GM12873 (cell line): Measurements from ENCODE around the gene KIF5B.

ENCODE experiments used
- CTCF ChIP-seq: IDR thresholded peaks from 2 replicates; pipeline ENCODE4 v1.5.1; 2012; ENCODE audit warnings: low read depth, mild to moderate bottlenecking, moderate library complexity, low read length, control low read depth; ENCODE audit not compliant: insufficient read depth; ENCODE audit errors: missing control alignments

KIF5B gene

DNA sequence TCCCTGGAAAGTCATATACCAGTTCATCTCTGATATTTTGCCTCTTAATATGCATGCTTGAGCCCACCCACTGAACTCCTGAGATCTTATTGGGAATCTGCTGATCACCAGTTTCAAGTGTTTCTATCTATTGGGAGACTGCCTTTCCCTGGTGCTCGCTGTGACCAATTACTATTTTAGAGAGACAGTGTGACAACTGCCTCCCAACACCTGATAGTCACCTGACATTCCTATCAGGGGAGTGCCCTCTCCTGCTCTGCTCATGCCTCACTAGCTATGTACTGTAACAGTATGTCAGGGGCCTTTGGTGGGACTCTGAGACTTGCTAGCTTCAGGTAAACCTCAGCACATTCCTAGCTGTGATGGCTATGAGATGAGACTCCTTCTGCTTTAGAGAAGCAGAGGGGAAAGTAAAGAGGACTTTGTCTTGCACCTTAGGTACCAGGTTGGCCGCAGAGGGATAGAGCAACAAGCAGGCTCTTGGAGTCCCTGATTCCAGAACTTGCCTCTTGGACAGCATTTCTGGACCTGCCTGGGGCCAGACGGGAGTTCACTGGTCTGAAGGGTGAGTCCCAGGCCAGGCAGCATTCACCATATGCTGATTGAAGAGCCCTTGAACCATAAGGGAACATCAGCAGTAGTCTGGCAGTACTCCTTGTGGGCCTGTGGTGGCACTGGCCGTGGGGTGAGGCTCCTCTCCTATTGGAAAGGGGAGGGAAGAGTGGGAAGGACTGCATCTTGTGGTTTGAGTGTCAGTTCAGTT is 93.2 kb downstream of the KIF5B start:
- TF ChIP-seq CTCF: no peak

- TF ChIP-seq CTCF: no peak
Observed at GRCh38 chr10:31961277-31962074, 94.7 kb downstream of the KIF5B start.

DNA sequence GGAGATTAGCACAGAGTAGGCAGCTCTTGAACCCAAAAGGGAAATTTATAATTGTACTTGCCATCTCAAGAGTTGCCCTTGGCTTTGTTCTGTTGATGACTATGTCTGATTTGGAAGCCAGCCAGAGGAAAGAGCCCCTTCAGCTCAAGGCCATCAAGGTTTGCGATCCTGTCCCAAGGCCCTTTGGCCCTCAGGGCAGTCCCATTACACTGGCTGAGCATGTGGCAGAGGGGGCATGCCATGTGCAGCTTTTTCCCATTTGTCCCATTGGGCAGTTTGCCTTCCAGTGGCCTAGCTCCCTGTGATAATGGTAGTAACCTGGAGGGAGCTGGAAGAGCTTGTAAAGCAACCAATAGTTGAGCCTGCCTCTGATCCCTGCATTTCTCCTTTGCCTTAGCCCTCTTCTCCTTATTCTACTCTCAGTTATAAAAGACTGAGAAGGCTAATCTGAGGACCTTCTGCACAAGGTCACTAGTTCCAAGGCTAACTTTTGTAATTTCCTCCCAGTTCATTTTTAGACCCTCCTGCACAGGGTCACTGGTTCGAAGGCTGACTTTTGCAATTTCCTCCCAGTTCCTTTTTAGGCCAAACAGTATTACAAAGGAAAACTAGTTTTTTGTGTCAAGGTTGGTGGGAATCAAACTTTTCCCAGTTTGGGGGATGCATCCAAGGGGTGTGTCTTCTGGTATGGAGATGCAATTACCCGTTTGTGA is 96.6 kb downstream of the KIF5B start:
- no peak for TF ChIP-seq CTCF
